D721Med (cell line): ENCODE measurements around the gene FOCAD.
"Not testable (repeated sequence)": the region's sequence is repeated elsewhere in the genome, so short reads cannot be mapped to it uniquely, and the experiment has no call there.

ENCODE experiments used
- DNase-seq: peaks from one replicate; pipeline ENCODE4 v3.0.0; 2011; ENCODE audit warnings: low spot score; ENCODE audit not compliant: insufficient read length
- FAIRE-seq: peaks from 2 replicates; lab custom pipeline; 2011; peaks lifted over from hg19 to GRCh38; lab: Jason Lieb, UNC
- TF ChIP-seq, protein P1 (sequence below): IDR thresholded peaks from 2 replicates; pipeline ENCODE4 v1.5.1; 2012; ENCODE audit warnings: mild to moderate bottlenecking, control low read depth; ENCODE audit not compliant: insufficient read depth; ENCODE audit errors: missing control alignments

The FOCAD gene

GRCh38 chr9:20659474-20659967 lies 24.5 kb upstream of the FOCAD start:
- FAIRE-seq, result no peak
- TF ChIP-seq, protein P1, sequence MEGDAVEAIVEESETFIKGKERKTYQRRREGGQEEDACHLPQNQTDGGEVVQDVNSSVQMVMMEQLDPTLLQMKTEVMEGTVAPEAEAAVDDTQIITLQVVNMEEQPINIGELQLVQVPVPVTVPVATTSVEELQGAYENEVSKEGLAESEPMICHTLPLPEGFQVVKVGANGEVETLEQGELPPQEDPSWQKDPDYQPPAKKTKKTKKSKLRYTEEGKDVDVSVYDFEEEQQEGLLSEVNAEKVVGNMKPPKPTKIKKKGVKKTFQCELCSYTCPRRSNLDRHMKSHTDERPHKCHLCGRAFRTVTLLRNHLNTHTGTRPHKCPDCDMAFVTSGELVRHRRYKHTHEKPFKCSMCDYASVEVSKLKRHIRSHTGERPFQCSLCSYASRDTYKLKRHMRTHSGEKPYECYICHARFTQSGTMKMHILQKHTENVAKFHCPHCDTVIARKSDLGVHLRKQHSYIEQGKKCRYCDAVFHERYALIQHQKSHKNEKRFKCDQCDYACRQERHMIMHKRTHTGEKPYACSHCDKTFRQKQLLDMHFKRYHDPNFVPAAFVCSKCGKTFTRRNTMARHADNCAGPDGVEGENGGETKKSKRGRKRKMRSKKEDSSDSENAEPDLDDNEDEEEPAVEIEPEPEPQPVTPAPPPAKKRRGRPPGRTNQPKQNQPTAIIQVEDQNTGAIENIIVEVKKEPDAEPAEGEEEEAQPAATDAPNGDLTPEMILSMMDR, result no peak

GRCh38 chr9:20662156-20662555 lies 21.9 kb upstream of the FOCAD start:
- DNase-seq (no peak), FAIRE-seq (no peak)
- TF ChIP-seq, protein P1, result no peak

More at GRCh38 chr9:20659474-20659967, 24.5 kb upstream of the FOCAD start:
- no peak for DNase-seq

- FAIRE-seq (no peak), DNase-seq (no peak)
- TF ChIP-seq, protein P1, result no peak
Measured at GRCh38 chr9:20663133-20663532, 20.9 kb upstream of the FOCAD start.

GRCh38 chr9:20664501-20664900 lies 19.6 kb upstream of the FOCAD start:
- DNase-seq (no peak), FAIRE-seq (no peak)
- TF ChIP-seq, protein P1, result no peak

GRCh38 chr9:20670395-20670794 lies 13.7 kb upstream of the FOCAD start:
- no peak for DNase-seq
- no peak for FAIRE-seq

GRCh38 chr9:20671635-20672034 lies 12.4 kb upstream of the FOCAD start:
- FAIRE-seq (no peak), DNase-seq (no peak)
- TF ChIP-seq, protein P1, result no peak

More at GRCh38 chr9:20670395-20670794, 13.7 kb upstream of the FOCAD start:
- TF ChIP-seq, protein P1, result no peak

GRCh38 chr9:20673537-20673936 lies 10.5 kb upstream of the FOCAD start:
- not testable (repeated sequence) for FAIRE-seq, DNase-seq

- no peak for FAIRE-seq
- TF ChIP-seq, protein P1, result no peak
Measured at GRCh38 chr9:20681467-20681866, 2.6 kb upstream of the FOCAD start.

More at GRCh38 chr9:20681467-20681866, 2.6 kb upstream of the FOCAD start:
- no peak for DNase-seq
